Endothelial cell of hepatic sinusoid (primary cell): ENCODE results near the gene ALG9.

ENCODE experiments used
- in situ Hi-C: cut with HindIII; loops from 2 replicates; pipeline ENCODE4 v1.10.0; 2017; ENCODE audit warnings: low sequenced_read_pairs

The ALG9 gene, protein sequence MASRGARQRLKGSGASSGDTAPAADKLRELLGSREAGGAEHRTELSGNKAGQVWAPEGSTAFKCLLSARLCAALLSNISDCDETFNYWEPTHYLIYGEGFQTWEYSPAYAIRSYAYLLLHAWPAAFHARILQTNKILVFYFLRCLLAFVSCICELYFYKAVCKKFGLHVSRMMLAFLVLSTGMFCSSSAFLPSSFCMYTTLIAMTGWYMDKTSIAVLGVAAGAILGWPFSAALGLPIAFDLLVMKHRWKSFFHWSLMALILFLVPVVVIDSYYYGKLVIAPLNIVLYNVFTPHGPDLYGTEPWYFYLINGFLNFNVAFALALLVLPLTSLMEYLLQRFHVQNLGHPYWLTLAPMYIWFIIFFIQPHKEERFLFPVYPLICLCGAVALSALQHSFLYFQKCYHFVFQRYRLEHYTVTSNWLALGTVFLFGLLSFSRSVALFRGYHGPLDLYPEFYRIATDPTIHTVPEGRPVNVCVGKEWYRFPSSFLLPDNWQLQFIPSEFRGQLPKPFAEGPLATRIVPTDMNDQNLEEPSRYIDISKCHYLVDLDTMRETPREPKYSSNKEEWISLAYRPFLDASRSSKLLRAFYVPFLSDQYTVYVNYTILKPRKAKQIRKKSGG

DNA sequence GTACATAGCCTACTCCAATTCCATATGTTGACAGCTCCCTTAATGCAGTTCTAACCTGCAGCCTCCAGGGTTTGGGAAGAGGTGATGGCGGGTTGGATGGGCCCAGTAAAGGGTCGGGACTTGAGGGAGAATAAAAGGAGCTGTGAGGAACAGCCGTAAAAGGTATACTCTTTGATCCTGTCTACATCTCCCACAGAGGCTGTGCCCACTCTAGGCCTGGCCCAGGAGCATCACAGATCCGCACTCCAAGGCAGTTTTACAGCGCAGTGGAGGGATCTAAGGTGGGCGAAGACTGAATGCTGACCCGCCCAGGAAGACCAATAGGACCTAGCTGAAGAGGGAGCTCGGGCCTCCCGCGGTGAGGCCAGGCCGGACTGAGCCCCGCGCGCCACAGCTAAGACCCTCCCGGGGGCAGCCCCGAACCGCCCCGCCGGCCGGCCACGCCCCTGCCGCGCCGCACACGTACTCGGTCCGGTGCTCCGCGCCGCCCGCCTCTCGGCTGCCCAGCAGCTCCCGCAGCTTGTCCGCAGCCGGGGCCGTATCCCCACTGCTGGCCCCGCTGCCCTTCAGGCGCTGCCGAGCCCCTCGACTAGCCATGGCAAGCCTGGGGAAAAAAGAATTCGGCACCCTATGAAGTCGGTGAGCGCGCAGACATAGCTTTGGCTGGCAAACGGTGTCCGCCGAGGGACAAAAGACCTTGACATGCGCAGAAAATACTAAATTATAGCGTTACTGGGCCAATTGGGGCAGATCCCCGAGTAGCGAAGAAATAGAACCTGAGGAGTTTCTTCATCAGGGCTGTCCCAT is at the start of gene ALG9:
TSS of gene ALG9 (minus strand) at position 696 of the 807 bp plus-strand sequence. CDS start at position 597, 99 bp downstream.
- in situ Hi-C loops = no loop called here

DNA sequence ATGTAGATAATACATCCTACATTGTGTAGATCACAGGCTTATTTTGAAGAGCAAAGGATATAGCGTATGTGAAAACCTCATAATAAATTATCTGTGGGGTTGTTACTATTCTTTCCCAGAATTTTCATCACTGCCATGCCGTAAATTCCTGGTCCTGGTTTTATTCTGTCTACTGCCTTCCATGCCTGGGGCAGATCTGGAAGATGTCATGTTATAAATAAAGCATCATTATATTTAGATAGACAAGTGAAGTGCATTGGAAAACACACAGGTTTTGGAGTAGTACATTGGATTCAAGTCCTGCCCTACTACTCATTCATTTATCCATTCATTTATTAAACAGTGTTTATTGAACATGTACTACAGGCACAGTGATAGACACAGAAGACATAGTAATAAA is 49.5 kb upstream of the ALG9 start:
- in situ Hi-C loops = no loop called here

DNA sequence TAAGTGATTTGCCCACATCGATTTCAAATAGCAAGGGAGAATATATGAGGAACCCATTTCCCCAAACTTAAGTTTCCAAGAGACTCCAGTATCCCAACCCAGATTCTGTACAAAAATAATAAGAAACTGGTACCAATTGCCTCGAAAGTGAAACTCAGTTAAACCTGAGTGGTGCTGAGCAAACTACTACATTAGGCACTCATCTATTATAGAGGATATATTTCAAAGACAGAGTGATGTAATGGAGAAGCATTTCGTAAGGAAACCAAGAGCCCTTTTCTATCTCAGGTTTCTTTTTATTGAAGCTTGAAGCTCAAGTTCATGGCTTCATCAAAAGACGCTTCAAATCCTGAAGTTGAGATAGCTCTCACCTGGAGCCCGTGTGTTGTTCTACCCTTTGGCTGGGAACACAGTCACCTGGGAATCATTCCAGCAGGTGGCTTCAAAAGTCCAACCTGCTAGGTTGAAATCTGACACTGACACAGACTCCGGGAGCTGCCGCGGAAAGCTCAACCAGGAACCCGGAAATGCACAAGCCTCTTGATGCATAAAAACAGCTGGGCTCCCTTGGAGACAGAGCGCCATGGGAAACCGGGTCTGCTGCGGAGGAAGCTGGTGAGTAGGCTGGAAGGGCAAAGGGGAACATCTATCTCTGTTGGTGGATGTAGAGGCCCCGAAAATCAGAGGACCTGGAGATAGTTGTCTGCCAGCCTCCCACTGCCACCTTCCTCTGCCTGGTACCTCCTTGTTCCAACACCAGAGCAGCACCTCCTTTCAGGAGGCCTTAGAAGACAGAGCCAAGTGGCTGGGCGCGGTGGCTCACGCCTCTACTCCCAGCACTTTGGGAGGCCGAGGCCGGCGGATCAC is 47.2 kb upstream of the ALG9 start, which contains the start of gene C11orf52:
TSS of gene C11orf52 (plus strand) at position 524 of the 867 bp plus-strand sequence. CDS start at position 584, 60 bp downstream.
- in situ Hi-C loops = no loop called here

DNA sequence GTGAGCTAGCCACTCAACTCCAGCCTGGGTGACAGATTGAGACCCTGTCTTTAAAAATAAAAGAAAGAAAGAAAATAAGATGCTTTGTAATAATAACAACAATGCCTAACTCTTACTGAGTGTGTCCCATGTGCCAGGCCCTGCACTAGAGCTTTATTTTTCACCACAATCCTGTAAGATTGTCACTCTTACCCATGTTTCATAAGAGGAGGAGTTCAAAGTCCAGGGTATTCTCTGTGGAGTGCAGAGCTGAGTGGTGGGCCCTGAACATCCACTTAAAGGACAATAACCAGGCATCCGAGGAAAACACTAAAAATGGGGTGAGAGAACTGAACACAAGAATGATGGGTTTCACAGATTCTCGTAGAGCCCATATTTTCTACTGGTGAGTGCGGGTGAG is 46.4 kb upstream of the ALG9 start:
- in situ Hi-C loops = no loop called here

DNA sequence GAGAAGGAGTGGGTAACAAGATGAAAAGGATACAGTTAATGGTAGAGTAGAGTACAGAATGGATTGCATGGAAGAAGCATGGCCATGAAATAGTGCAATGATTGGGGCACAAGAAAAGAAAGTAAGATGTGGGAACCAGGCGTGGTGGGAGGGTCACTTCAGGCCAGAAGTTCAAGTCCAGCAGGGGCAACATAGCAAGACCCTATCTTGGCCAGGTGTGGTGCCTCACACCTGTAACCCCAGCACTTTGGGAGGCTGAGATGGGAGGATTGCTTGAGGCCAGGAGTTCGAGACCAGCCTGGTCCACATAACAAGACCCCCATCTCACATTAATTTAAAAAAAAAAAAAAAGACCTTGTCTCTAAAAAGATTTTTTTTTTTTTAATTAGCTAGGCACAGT is 45.9 kb upstream of the ALG9 start:
- in situ Hi-C loops = no loop called here

DNA sequence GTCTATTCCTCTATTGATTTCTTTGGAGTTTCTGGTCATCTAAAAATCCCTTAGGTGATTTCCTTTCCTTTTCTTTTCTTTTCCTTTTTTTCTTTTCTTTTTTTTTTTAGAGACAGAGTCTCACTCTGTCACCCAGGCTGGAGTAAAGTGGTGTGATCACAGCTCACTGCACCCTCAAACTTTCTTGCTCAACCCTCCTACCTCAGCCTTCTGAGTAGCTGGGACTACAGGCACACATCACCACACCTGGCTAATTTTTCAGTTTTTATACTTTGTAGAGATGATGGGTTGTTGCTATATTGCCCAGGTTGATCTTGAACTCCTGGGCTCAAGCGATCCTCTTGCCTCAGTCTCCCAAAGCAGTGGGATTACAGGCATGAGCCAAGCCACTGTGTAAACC is 45.4 kb upstream of the ALG9 start:
- in situ Hi-C loops = no loop called here

DNA sequence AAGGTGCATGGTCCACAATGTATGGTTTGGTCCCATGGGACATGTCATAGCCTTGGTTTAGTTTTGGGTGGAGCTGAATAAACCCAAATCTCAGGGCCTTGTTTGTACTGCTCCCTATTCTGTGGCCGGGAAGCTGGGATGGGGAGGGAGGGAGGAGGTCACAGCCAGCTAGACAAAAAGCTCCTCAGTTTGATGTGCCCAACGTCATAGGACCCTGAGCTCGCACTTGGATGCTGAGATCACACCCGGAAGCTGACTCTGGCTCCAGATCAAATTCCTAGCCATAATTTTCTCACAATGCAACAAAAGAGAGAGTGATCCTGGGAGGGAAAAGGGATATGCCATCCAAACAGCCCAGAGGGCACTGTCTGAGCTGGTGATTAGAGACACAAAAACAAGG is 42.6 kb upstream of the ALG9 start:
- in situ Hi-C loops = no loop called here

DNA sequence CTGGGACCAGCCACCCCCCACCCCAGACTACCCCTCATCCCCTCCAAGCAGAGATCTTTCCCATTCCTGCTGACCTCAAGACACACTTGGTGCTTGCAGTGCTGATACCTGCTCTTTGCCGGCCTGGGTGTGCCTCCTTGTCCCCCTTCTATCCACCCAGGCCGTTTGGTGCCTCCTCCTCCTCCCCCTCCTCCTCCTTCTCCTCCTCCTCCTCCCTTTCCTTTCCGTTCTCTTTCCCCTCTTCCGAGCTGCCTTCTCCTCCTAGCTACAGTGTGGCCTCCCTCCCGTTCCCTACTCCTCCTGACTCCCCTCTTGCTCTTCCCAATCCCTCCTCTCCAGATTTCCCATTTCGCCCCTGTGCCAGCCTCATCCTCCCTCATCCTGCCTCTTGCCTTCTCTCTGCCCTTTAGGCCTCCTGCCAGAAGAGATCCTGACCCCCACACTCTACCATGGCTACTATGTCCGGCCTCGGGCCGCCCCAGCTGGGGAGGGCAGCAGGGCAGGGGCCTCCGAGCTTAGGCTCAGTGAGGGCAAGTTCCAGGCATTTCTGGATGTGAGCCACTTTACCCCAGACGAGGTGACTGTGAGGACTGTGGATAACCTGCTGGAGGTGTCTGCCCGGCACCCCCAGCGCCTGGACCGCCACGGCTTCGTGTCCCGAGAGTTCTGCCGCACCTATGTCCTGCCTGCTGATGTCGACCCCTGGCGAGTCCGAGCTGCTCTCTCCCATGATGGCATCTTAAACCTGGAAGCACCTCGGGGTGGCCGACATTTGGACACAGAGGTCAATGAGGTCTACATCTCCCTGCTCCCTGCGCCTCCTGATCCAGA is 41.9 kb upstream of the ALG9 start:
- in situ Hi-C loops = no loop called here

DNA sequence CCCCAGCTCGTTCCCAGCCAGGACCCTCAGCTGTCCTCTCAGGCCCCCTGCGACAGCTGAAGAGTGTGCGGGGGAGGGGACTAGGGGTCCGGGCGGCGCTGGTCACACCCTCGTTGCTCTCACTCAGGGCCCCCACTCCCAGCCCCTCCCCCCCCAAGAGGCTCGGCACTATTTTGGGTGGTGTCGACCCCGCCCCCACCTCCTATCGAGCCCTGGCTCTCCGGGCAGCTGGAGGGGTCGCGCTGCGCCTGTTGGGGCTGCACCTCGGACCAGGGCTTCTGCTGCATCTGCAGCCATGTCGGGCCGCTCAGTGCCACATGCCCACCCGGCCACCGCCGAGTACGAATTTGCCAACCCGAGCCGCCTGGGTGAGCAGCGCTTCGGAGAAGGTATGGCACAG is 41.2 kb upstream of the ALG9 start, which contains the start of gene HSPB2:
TSS of gene HSPB2 (plus strand) at position 200 of the 400 bp plus-strand sequence. CDS start at position 296, 96 bp downstream.
- in situ Hi-C loops = no loop called here

DNA sequence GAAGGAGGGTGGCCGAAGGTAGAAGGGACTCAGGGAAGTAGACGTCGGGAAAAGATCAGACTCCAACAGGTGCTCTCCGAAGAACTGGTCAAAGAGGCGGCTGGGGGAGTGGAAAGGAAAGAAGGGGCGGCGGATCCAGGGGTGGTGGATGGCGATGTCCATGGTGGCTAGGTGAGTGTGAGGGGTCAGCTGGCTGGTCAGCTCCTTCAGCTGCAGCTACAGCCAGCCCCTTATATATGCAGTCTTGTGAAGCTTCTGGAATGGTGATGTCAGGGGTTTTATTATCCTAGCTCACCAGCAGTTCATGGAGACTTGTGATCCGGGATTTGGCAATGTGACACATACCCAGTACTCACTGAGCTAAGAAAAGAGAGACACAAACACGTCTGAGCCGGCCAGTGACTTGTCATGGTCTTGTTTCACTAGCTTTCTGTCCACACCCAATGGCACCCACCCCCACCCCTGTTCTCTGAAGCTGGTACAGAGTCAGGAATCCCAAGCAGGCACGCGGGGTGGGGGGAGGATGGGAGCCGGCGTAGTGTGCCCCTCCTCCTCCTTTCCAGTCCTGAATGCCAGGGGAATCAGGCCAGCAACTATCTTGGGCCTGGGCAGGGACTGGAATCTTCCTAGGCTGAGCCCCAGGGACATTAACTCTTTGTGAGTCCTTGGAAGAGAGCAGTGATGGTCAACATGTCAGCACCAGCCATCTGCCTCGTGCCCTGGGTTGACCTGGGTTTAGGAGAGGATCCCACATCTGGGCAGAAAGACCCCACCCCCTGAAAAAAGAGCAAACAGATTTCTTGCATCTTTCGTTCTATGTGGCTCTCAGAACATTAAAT is 40.4 kb upstream of the ALG9 start, which contains the start of gene CRYAB:
TSS of gene CRYAB (minus strand) at position 208 of the 839 bp plus-strand sequence. CDS start at position 162, 46 bp downstream.
- in situ Hi-C loops = no loop called here

DNA sequence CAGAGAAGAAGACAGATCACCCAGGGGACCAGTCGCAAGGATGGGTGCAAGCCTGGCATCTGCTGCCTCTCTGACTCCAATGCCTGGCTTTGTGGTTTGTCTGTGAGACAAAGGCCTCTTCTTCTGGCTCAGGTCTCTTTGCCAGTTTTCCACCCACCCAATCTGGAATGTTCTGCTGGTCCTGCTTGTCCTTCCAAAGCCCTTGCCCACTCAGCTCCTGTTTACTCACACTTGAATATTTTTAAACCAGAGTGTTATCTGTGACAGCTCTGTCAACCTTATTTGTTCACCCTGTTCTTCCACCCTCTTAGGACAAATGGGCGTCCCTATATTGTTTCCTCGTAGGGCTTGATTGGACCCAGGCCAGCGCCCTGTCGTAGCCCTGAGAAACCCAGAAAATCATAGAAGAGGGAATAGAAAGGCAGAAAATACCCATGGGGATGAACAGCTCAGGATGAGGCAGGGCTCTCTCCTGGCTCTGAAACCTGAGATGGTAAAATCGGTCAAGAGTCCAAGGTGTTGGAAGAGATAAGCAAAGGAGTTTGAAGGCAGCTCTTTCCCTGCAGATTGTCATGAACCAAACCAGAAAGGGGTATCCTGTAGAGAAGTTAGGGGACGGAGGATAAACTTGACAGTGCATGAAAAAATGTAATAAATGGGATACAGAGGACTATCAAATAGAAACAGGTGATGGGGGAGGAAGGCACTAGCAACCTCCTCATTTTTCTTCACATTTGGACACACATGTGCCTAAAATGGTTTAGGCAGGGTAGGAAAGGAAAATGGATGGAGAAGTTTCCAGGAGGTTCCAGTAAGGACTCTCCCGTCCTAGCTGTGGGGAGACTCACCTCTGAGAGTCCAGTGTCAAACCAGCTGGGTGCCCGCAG is 39.5 kb upstream of the ALG9 start:
- in situ Hi-C loops = no loop called here

DNA sequence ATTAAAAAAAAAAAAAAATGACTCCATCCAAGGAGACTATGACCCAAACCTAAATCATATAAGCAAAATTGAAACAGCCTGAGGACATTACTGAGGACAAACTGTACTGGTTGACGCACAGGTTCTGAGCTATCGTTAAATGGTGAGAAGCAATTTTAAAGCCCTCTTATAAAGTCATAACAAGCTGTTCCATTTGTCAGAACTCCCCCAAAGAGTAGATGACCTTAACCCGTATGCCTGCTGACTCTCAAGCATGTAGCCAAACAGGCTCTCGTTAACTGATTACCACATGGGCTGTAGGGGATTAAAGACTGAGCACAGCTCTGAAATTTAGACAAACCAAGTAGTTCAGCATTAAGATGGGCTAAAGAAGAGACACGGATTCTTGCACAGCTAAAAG is 38.0 kb upstream of the ALG9 start:
- in situ Hi-C loops = no loop called here

DNA sequence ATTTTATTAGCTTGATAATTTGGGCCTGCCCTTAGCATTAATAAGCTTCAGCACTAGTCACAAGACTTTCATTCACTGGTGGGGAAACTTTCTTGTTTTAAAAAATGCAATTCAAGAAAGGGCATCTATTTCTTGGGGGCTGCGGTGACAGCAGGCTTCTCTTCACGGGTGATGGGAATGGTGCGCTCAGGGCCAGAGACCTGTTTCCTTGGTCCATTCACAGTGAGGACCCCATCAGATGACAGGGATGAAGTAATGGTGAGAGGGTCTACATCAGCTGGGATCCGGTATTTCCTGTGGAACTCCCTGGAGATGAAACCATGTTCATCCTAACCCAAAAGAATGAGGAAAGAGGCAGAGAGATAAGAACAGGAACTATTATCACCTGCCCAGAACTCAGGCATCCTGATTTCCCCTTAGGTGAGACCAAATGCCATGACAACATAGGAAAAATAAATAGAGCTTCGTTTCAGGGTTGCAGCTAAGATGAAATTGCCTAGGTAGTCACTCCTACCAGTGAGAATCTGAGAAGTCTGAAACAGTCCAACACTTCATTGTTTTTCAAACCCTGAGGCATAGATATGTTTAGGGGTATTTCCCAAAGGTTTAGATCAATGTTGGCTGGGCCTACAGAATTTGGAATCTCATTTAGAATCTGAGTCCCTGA is 37.4 kb upstream of the ALG9 start:
- in situ Hi-C loops = no loop called here

DNA sequence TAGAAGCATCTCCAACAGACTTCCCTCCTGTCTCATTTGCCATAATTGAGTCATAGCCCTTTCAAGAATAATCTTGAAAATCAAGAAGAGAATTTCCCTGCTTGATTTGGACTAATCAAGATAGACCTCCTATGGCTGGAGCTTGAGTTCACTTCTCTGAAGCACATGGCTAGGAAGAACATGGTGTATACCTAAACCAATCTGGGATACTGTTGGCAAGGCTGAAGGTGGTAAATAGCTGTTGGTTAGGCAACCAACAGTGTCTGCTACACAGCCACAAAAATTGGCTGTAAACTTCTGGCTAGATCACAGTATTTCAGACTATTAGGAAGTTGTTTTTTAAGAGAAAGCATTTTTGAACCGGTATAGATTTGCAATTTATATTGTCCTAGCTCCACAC is 35.3 kb upstream of the ALG9 start:
- in situ Hi-C loops = no loop called here

DNA sequence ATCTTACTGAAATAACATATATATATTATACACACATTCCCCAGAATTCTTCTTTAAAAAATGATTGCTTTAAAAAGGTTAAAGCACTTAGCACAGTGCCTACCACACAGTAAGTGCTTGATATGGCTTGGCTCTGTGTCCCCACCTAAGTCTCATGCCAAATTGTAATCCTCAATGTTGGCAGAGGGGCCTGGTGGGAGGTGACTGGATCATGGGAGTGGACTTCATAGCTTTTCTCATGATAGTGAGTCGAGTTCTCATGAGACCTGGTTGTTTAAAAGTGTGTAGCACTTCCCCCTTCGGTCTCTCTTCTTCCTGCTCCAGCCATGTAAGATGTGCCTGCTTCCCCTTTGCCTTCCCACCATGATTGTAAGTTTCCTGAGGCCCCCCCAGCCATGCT is 34.0 kb upstream of the ALG9 start:
- in situ Hi-C loops = no loop called here

DNA sequence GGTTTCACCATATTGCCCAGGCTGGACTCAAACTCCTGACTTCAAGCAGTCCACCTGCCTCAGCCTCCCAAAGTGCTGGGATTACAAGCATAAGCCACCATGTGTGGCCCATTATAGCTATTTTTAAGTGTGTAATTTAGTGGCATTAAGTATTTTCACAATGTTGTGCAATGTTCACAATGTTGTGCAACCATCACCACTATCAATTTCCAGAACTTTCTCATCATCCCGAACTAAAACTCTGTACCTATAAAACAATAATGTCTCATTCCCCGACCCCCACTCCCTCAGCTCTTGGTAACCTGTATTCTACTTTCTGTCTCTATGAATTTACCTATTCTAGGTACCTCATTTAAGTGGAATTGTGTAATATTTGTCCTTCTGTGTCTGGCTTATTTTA is 15.5 kb upstream of the ALG9 start:
- in situ Hi-C loops = no loop called here

DNA sequence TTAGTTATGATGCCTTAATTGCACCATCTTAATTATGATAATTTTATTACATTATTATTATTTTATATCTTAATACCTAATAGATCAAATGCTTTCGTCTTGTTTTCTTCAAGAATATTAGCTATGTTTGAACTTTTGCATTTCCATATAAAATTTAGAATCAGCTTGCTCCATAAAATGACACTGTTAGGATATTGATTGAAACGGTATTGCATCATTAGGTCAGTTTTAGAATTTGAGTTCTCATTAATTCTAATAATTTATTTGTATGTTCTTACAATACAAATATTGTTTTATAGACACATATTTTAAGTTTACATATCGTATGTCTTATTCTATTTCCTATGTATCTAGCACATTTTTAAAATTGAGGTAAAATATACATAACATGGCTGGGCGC is 14.7 kb upstream of the ALG9 start:
- in situ Hi-C loops = no loop called here
